Stimulated activated CD8-positive, alpha-beta memory T cell treated with anti-CD3 and anti-CD28 coated beads, Interleukin-4, amount 100 ng/mL, for 24 hours (primary cell): ENCODE data around the gene CTDSP1.

Experiments used
- DNase-seq: peaks from one replicate; pipeline ENCODE4 v3.0.0-alpha.2; 2020; ENCODE audit warnings: low read depth

CTDSP1 gene

GRCh38 chr2:218399391-218400166 is at the start of gene CTDSP1:
Gene CTDSP1 (plus strand): TSS chr2:218399868. CDS start chr2:218400091, 223 bp downstream.
- peak; percentile 89 for DNase-seq

DNA sequence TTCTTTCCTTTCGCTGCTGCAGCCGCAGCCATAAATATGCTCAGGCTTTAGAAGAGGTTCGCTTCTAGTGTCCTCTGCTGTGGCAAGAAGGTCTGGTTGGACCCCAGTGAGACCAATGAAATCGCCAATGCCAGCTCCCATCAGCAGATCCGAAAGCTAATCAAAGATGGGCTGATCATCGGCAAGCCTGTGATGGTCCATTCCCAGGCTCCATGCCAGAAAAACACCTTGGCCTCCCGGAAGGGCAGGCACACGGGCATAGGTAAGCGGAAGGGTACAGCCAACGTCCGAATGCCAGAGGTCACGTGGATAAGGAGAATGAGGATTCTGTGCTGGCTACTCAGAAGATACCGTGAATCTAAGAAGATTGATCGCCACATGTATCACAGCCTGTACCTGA is 45.6 kb upstream of the CTDSP1 start:
- no peak for DNase-seq

DNA sequence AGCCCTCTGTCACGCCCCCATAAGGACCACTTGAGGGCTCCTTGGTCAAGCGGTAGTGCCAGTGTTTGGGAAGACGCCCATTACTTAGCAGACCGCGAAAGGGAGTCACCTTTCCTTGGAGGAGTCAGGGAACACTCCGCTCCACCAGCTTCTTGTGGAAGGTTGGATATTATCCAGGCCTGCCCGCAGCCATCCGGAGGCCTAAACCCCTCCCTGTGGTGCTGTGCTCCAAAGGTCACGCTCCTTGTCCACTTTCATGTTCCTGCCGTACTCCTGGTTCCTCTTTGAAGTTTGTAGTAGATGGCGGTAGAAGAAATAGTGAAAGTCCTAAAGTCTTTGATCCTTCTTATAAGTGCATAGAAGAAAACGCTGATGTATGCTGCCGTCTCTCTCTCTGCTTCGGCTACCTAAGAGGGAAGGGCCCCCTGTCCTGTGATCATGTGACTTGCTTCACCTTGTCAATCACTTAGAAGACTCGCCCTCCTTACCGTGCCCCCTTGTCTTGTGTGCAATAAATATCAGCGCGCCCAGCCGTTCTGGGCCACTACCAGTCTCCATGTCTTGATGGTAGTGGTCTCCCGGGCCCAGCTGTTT is 44.7 kb upstream of the CTDSP1 start:
- DNase-seq = no peak

- DNase-seq = no peak
Observed at GRCh38 chr2:218357236-218358177, 42.2 kb upstream of the CTDSP1 start.

DNA sequence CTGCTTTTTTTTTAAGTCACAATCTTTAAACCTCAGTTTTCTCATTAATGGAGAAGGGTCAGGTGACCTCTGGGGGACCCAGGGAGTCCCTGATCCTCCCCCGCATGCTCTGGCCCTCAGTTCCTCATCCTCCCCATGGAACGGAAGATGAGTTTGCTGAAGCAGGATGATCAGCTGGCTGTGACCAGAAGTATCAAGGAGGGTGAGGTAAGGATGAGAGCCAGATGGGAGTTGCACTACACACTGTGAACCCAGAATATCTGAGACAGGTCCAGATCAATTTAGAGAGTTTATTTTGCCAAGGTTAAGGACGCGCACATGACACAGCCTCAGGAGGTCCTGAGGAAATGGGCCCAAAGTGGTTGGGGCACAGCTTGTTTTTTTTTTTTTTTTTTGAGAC is 39.2 kb upstream of the CTDSP1 start:
- no peak for DNase-seq

- no peak for DNase-seq
Observed at GRCh38 chr2:218362606-218363005, 37.1 kb upstream of the CTDSP1 start.

DNA sequence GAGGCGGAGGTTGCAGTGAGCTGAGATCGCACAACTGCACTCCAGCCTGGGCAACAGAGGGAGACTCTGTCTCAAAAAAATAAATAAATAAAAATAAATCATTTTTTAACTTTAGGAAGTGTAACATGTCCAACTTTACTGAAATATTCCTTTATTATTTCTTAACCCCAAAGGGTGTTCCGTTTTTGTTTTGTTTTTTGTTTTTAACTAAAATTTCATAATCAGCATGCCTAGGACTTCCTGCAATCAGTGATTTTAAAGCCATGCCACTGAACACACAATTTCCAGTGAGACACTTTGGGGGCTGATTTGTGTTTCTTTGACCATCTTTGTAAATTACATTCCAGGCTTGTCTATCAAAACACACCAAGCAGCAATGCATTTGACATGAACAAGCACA is 35.9 kb upstream of the CTDSP1 start:
- no peak for DNase-seq

GRCh38 chr2:218364196-218364595 is 35.5 kb upstream of the CTDSP1 start:
- no peak for DNase-seq

- no peak for DNase-seq
Observed at GRCh38 chr2:218366621-218367414, 32.9 kb upstream of the CTDSP1 start.

- peak; percentile 67 for DNase-seq
Observed at GRCh38 chr2:218367415-218368149, 32.1 kb upstream of the CTDSP1 start.

DNA sequence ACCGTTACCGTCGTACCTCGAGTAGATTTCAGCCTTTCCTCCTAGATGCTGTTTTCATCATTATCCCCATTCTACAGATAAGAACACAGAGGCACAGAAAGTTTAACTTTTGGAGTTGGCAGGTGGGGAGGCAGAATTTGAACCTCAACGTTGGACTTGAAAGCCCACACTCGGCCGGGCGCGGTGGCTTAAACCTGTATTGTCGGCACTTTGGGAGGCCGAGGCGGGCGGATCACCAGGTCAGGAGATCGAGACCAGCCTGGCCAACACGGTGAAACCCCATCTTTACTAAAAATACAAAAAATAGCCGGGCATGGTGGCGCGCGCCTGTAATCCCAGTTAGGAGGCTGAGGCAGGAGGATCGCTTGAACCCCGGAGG is 31.5 kb upstream of the CTDSP1 start:
- DNase-seq = no peak

GRCh38 chr2:218368621-218369153 is 31.0 kb upstream of the CTDSP1 start:
- no peak for DNase-seq

DNA sequence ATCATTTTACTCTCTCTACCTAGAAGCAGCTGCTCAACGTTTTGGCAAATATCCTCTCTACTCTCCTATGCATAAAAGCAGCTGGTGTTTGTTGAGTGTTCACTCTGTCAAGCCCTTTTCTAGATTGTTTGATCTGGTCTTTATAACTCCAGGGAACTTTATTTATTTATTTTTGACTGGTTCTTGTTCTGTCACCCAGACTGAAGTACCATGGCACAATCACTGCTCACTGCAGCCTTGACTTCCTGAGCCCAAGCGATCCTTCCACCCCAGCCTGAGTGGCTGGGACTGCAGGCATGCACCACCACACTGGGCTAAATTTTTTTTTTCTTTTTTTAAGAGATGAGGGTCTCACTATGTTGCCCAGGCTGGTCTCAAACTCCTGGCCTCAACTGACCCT is 30.3 kb upstream of the CTDSP1 start:
- DNase-seq = no peak

GRCh38 chr2:218370410-218371063 is 29.1 kb upstream of the CTDSP1 start:
- no peak for DNase-seq

DNA sequence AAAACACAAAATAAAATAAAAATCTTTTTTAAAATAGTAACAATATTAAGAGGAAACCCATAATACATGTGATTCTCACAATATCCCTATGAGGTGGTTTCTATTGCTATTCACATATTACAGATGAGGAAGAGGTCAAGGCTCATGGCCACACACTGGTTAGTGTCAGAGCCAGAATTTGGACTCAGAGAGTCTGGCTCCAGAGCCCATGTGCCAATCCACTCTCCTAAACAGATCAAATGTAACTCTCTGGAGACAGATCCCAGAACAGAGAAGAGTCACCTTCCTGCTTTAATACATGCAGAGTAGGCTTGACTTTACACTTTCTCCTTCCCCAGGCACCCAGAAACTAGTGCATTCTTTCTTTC is 27.7 kb upstream of the CTDSP1 start:
- no peak for DNase-seq

DNA sequence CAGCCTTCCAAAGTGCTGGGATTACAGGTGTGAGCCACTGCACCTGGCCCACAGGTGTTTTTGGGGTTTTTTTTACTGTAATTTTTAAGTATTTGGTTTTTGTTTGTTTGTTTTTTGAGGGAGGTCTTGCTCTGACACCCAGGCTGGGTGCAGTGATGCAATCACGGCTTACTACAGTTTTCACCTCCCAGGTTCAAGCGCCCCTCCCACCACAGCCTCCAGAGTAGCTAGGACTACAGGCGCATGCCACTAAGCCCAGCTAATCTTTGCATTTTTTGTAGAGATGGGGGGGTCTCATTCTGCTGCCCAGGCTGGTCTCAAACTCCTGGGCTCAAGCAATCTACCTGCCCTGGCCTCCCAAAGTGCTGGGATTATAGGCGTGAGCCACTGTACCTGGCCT is 24.9 kb upstream of the CTDSP1 start:
- DNase-seq = no peak

DNA sequence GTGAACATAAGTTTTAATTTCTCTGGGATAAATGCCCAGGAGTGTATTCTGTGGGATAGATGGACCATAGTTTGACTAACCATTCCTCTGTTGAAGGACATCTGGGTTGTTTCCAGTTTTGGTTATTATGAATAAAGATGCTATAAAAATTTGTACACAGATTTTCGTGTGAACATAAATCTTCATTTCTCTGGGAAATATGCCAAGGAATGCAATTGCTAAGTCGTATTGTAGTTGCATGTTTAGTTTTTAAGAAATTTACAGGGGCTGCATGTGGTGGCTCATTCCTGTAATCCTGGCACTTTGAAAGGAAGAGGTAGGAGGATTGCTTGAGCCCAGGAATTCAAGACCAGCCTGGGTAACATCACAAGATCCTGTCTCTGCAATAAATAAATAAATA is 24.5 kb upstream of the CTDSP1 start:
- DNase-seq = no peak

DNA sequence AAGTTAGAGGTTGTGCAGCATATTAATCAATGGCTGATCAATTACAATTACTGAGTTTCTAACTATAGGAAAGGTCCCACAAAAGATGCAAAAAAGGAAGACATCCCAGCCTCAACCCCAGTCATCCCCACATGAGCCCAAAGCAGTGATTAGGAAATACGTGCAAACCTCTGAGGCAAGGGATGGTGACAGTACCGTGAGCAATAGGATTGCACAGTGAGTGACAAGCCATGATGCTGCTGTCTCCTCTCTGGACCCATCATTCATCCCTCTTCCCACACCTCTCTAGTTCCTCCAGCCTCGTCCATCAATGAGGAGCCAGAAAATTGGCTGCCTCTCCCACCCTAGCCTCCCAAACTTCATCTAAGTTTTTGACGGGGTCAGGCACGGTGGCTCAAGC is 21.6 kb upstream of the CTDSP1 start:
- no peak for DNase-seq

GRCh38 chr2:218381916-218382366 is 17.7 kb upstream of the CTDSP1 start, which contains the start of gene SLC11A1:
Gene SLC11A1 (plus strand): TSS chr2:218382273. CDS start chr2:218382369, 96 bp downstream.
- DNase-seq = no peak

GRCh38 chr2:218382785-218383184 is 16.9 kb upstream of the CTDSP1 start:
- DNase-seq = no peak
